H1 (cell line): Measurements from ENCODE around the gene CUEDC1. TPM values are rescaled to one million over a fixed set of nuclear protein-coding genes. Genes with fewer than 3 reads are reported as not detected.

ENCODE experiments used
- EZH2 ChIP-seq: fragments of 200-600 bp; sonication (generic); IDR thresholded peaks from 2 replicates; pipeline ENCODE4 v1.7.1; 2012; ENCODE audit warnings: low read depth, mild to moderate bottlenecking, moderate library complexity, low read length, inconsistent platforms; ENCODE audit not compliant: severe bottlenecking
- FOSL1 ChIP-seq: IDR thresholded peaks from 2 replicates; pipeline ENCODE4 v1.6.1; 2011; ENCODE audit warnings: mild to moderate bottlenecking, low read depth, low read length, moderate library complexity; ENCODE audit not compliant: insufficient read depth
- HDAC2 ChIP-seq, 2 experiments: fragments of 300-600 bp in 1 of 2; sonication (generic) in 1 of 2; IDR thresholded peaks; 2 replicates each; pipeline ENCODE4 v1.6.1; 2011 to 2012; ENCODE audit warnings: low read depth in 2 of 2, low read length in 2 of 2, mild to moderate bottlenecking in 2 of 2, moderate library complexity in 2 of 2, borderline replicate concordance in 1 of 2, inconsistent platforms in 1 of 2
- POU5F1 ChIP-seq: IDR thresholded peaks from 2 replicates; pipeline ENCODE4 v1.6.1; 2011; ENCODE audit warnings: low read depth, mild to moderate bottlenecking, low read length, moderate library complexity
- polyA plus RNA-seq, 7 experiments: library from polyadenylated mRNA; depleted of rRNA in 3 of 7; stranded (reverse) in 5 of 7; unstranded in 2 of 7; fragments of >200 nt in 5 of 7; fragments of 200-250 nt in 2 of 7; gene quantifications; 1 replicate in 5 of 7; 2 replicates in 1 of 7; 4 replicates in 1 of 7; pipeline versions ENCODE4 v1.2.1 to v1.2.3, GENCODE V29; 2011 to 2013; ENCODE audit warnings: missing spikeins in 2 of 7, mixed read lengths in 2 of 7
- total RNA-seq: library from RNA; stranded (reverse); fragmentation: NEBNext Ultra II Directional; extraction: Animal tissue kit (Norgen Biotek cat#: 25700); gene quantifications from 2 replicates; pipeline ENCODE4 v1.2.1, GENCODE V29; 2021

CUEDC1 gene
- total and polyA plus RNA-seq, 2 of the 8 experiments (the other 6 are each of a cell fraction or from before 2014, with no cell fraction given), result 4.0 to 10.7 TPM

GRCh38 chr17:57914273-57915142, 40.7 kb downstream of the CUEDC1 start (continued):
- TF ChIP-seq HDAC2 (IDR thresholded peaks at IDR 0.05; ENCODE audit: borderline replicate concordance in 1 of 2, low read depth in 2 of 2, low read length in 2 of 2), result no peak
- TF ChIP-seq POU5F1, result no peak
- TF ChIP-seq FOSL1, result no peak
- TF ChIP-seq EZH2, result no peak
